HG03175 (cell line): ENCODE results near the gene EDIL3.

Experiments used
- ATAC-seq: cut with Tn5 transposase; IDR thresholded peaks from one replicate; pipeline ENCODE4 v1.9.1; 2021; ENCODE audit warnings: mild to moderate bottlenecking, moderate library complexity; ENCODE audit not compliant: unreplicated experiment

The EDIL3 gene, protein sequence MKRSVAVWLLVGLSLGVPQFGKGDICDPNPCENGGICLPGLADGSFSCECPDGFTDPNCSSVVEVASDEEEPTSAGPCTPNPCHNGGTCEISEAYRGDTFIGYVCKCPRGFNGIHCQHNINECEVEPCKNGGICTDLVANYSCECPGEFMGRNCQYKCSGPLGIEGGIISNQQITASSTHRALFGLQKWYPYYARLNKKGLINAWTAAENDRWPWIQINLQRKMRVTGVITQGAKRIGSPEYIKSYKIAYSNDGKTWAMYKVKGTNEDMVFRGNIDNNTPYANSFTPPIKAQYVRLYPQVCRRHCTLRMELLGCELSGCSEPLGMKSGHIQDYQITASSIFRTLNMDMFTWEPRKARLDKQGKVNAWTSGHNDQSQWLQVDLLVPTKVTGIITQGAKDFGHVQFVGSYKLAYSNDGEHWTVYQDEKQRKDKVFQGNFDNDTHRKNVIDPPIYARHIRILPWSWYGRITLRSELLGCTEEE

DNA sequence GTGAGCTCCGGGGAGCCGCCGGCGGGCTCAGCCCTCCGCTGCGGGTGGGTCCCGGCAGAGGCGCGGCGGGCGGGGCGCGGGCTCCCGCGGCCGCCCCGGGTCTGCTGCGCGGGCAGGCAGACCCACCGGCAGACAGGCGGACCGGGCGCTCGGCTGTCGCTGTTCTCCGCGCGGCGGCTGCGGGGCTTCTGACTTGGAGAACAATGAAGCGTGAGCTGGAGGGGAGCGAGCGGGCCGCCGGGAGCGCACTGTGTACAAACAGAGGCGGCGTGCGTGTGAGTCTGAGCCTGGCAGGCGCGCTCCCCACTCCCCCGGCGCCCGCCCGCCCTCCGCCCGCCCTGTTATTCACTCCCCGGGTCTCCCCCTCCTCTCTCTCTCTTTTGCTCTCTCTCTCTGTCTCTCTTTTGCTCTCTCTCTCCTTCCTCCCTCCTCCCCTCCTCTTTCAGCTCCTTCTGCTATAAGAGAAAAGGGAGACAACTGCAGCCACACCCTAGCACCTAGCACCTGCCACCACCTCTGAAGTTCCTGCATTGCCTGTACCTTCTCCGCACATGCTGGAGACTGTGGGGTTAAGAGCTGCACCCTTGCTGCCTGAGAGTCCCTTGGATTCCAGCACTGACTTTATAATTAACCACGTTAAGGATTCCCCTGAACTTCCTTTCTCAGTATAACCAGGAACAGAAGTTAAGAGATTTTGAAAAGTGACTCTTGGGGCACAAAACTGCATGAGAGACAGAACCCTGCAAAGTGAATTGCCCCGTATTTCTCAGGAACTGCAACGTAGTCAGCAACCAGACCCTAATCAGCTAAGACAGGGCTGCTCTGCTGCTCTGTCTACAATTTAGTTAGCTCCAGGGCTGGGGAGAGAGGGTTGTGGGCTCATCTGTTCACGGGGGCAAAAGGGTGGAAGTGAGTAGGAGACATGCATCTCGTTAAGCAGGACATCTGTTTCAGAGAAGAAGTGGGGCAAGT, at the start of gene EDIL3:
EDIL3 (minus strand) TSS at position 277 of the 972 bp plus-strand sequence. CDS start 506 bp downstream, outside the sequence.
- ATAC-seq, result no peak

DNA sequence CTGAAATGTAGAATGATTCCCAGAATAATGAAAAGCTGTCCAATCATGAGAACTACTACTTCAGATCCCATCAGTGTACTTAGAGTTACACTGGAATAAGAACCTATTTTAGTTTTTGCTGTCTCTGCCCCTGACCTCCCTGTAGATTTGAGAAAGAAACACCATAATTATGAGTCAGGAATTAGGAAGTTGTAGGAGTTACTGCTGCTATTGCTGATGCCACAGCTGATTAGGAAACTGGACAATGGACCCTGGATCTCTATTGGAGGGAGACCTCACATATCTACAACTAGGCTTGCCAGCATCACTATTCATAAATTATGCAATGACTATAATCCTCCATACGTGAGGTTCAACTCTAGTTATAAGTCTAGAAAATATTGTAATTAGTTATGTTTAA, 48.8 kb upstream of the EDIL3 start:
- ATAC-seq, result no peak

DNA sequence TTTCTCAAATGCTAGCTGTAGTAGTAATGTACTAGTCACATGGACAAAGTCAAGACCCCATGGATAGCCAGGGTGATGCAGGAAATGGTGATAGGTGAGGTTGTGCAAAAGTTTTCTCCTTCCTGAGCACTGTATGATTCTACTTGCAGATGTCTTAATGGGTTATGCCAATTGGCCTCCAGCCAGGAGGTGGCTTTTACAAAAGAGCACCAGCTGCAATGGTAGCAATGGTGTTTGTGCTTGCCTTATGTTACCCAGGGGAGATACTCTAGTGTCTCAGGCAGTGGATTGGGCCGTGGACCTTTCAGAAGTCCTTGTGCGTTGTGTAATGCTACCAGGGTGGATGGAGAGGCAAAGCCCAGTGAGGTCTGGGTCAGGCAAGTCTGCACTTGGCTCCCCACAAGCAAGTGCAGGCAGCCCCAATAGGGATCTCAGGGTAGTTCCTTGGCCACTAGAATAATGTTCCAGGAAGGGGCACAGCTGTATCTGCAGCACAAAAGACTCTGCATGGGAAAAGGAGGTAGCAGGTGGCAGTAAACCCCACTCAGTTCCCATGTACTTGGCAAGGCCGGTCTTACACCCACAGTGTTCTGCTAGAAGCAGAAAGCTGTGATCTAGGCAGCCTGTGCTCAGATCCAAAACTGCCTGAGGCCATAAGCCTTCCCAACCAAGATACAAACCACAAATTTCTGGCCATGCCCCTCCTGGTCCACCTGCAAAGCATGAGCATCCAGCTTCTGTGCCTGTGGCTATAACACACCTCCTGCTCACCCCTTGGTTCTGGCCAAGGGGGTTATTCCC, 46.4 kb upstream of the EDIL3 start:
- ATAC-seq, result no peak

DNA sequence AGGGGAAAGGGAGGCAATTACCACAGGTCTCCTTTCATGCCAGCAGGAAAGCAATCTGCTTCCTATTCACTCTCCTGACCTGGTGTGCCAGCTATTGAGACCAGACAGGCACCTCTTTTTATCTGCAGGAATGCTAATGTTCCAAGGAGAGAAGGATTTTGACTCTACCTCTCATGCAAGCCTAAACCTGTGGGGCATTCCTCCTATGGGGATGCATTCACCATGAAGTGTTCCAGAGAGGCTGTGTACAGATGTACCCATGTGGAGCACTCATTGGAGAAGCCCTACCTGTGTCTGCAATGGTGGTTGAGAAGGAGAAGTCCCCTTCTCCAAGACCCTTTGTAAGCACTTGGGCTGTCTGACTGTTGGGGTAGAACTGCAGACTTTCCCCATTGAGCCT, 45.4 kb upstream of the EDIL3 start:
- no peak for ATAC-seq

DNA sequence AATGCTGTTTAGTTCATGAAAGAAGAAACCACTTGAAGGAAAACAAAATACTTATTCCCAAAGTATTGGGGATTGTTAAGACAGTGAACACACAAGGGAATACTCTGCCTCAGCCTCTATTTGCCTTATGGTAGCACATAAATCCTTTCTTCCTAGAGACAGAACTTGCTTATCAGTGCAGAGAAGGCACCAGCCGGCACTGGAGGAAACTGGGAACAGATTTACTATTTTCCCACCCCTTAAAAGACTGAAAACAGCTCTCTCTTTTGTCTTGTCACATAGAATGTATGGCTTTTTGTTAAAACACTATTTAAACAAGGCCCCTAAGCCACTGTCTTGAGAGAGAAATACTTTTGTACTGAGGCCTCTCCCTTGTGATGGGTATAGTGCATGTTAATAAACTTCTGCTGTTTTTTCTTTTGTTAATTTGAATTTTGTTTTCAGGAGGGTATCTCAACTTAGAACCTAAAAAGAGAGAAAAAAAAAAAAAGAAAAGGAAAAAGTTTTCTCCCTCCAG, 40.7 kb upstream of the EDIL3 start:
- no peak for ATAC-seq

DNA sequence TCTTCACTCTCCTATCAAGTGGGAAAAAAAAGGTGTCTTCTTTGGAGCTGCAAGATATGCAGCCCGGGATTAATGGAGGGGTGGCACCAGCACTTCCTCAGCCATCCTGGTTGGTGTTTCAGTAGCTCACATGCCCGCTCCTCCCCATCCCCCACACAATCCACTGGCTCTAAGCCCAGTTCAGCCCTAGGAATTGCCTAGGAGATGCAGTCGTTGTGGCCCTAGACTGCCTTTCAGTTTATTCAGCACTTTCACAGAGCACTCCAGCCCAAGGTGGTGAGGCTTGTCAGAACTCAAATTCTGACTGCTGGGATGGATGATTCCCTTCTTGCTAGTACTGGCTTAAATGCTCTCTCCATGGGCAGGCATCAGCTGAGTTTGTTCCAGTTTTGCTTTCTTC, 35.1 kb upstream of the EDIL3 start:
- no peak for ATAC-seq

DNA sequence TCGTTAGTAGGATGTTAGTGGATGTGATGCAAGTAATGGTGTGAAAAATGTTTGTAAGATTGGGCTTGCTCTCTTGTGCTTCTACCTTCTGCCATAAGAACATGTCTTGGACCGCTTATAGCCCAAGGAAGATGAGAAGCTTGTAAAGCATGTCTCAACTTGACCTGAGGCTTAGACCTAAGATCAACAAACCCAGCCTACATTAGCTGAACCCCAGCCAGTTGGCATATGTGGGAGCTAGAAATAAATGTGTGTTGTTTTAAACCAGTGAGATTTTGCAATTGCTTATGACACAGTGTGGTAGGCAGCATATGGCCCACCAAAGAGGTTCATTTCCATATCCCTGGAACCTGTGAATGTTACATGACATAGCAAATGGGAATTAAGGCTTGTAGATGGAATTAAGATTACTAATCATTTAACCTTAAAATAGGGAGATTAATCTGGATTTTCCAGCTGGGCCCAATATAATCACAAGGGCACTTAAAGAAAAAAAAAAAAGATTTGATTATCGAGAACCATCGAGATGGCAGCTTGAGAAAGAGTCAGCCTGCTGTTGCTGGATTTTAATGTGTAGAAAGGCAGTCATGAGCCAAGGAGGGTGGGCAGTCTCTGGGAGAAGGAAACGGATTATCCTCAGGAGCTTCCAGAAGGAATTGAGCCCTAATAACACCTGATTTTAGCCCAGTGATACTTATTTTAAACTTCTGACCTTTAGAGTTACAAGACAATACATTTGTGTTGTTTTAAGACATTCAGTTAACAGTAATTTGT, 27.3 kb upstream of the EDIL3 start:
- no peak for ATAC-seq

DNA sequence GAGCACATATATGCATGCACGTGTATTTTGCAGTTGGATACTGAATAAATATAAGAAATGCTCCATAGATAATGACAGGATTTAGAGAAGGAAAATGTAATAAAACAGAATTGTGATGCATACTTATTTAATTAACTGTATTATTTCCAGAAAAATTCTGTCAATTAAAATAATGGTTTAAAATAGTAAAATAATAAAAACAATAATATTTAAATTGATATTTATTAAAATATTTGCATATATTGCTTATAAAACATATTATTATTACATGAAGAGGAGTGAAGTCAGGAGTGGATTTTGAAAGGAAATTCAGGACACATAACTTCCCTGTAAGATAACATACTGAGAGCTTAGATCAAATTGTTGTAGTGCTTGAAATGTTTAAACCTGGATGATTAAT, 21.4 kb upstream of the EDIL3 start:
- no peak for ATAC-seq

DNA sequence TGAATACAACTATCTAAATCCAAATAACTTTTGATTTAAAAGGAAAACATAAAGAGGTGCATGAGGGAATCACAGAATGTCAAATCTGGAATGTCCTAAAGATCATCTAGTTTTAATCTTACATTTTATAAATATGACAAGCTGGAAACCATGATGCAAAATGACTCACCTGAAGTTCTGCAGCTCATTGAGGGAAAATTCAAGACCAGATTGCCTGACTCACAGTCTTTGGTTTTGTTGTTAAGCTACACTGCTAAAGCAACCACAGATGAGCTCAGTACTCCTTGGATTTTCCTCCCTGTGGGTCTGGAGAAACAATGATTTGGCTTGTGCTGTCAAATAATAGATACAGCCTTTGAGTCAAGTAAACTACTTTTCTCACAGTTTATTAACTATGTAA, 19.1 kb upstream of the EDIL3 start:
- no peak for ATAC-seq

DNA sequence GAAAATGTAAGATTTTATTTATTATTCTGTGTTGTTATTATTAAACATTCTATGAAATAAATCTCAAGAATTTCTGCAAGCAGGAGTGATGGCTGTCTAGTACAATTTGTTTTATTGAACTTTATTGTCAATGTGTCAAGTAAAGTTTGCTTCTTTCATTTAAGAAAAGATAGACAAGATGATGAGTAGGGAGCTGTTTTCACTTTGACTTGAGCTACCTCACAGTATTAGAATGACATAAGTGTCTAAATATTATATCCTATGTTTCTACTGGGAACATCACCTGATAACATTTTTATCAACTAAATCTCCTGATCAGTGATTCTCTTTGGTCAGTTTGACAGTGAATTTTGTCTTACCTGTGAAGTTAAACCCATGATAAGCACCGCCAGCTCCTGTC, 12.7 kb upstream of the EDIL3 start:
- no peak for ATAC-seq

DNA sequence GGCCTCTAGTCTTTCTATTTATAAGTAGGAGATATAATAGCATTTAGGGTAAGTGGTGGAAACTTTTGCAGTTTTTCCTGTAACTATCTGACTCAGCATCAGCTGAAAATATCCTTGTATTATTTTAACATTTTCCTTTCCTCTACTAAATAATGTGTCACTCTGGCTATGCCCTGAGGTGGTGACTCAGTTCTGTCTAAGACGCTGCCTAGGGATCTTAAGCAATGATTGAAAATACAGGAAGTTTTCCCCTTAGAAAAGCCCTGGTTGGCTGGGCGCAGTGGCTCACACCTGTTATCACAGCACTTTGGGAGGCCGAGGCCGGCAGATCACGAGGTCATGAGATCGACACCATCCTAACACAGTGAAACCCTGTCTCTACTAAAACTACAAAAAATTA, 9.3 kb upstream of the EDIL3 start:
- ATAC-seq, result no peak

DNA sequence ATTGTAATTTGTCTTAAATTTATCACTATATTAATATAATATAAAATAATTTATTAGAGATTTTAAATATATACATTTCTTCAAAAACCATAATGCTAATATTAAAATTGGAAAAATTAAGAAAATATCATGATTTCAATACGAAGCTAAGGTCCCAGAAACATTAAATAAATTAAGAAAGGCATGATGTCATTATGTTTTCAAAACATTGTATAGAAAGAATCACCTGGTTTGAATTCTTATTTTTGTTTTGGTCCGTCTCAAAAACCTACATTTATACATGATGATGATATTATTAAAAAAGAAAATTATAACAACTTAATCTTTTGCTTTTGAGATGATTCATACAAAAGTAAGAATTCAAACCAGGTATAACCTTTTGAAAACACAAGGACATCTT, 8.2 kb upstream of the EDIL3 start:
- ATAC-seq, result no peak

DNA sequence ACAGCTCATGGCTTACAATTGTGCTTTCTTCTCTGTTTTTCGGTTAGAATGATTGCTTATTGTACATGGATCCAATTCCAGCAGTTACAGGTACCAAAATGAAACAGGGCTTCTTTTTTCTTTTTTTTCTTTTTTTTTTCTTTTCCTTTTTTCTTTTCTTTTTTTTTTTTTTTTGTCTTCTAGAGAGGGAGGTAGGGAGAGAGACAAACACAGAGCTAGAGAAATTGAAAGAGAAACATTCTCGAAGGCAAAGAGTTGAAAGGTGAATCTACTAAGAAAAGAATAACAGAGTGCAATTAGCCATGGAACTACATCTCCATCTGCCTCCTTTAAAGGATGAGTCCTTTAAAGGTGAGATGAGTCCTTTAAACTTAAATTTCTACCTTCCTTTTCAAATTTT, 1.0 kb upstream of the EDIL3 start:
- no peak for ATAC-seq

DNA sequence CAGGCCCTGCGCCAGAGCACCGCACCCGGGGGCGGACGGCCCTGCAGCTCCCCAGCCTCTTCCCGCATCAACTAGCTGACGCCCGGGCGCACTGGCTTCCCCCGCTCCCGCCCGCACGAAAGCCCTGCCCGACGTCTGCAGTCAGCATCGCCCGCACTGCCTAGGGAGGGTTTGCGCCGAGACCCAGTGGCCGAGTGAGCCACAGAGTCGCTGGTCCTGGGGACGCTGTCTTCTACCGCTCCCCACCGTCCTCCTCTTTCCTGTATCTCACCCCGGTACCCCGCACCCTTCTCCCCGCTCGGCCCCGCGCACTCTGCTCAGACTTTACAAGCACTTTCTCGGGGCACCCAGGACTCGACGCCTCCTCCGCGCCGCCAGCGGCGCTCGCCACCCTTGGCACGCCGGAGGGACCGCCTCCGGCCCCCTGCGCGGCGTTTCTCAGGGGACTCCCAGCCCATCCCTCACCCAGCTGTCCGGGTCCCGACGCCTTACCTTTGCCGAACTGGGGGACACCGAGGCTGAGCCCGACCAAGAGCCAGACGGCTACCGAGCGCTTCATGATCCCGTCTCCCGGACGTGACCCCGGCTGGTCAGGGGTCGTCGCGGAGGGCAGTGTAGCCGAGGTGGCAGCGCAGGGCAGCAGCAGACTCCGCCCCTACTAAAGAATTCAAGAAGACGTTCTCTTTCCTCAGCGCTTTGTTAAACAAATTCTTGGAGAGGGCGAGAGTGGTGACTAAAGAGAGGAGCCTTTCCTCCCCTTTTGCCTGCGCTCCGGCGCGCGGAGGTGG, 670 bp downstream of the EDIL3 start:
- ATAC-seq, result no peak

DNA sequence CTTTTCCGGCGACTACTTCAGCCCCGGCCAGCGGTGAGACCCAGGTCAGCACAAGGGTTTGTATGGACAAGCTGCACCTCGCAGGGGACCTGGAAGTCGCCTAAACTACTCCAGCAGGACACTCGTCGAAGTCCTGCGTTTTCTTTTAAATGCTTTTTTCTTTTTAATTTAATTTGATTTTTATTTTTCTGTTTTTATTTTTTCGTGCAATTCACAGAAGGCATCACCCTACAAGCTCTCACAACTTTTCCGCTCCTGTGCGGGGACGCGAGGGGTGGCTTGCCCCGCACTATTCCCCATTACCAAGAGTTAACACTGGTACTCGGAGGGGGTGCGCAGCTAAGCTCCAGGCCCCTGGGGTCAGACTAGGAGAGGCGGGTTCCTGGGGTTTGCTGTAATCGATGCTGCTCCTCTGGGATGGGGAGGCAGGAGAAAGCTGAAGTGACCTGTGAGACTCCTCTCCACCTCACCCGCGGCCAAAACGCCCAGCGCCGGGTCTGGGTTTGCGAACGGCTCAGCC, 1.3 kb downstream of the EDIL3 start:
- ATAC-seq, result no peak

DNA sequence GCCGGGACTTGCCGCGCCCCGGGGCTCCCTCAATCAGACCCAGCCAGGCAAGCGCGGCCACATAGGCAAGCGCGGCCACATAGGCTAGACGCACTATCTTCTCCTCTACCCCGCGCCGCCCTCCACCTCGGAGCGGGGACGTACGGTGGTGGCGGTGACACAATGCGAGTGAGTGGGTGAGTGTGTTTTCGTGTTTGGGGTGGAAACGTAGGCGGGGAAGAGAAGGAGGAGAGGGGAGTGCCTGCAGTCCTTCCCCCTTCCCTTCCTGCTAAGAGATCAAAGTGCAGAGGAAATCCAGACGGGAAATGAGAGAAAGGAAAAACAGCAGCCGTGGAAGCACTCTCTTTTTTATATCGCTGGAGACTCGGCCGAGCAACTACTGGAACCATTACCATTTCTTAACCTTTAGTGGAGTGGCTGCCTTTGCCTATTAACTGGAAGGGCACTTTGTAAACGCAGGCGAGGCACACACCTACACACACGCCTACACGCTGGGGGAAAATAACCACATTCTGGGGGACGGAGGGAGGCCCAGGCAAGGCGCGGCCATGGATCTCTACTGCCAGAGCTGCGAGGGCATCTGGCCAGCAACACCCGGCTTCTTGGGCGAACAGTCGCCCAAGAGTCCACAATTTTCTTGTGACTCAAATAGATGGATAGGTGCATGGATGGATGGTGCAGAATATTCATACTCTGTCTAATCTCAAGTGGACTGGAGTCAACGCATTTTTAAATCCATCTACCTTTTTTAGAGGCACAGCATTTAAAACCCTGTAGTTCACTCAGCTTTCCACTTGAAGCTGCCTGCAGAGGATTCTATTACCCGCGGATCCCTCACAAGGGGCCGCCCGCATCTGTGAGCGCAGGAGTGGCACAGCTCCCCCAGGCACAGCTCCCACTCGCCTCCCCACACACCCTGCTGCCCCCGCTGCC, 2.1 kb downstream of the EDIL3 start:
- no peak for ATAC-seq

DNA sequence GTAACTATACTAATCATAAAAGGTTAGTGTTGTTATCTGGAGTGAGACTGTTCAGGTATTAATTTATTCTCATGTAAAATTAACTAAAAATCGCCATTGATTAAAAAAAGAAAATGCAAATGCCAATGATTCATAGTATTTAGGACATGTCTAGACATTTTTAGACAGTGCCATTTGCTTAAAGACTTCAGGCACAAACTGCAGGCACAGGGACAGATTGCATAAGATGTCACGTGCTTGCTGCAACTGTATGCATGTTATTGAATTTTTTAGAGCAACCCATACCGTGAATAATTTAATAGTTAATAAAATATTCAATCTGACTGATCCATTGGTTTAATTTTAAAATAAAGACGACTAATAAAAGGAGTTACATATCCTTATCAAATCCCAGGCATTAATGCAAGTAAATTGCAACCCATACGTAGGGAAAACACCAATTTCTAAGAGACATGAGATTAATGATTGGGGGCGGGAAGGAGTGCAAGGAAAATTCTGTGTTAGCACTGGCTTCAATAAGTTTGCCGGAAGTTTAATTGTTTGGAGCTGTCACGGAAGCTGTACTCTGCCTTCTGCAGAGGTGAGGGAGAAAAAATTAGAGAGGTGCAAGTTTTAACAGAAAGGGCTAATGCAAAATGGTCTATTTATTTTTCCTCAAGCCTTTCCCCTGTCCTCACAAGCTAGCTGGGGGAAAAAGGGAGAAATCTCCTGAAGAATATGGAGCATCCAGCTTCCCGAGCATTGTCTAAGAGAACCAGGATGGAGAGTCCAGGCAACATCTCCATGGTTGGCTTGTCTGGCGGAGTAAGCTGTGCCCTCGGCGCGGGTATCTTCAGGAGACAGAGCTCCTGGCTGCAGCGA, 2.9 kb downstream of the EDIL3 start:
- ATAC-seq, result no peak
